Measurements from ENCODE around the gene KIF3A. TPM values are rescaled to one million over a fixed set of nuclear protein-coding genes. Genes with fewer than 3 reads are reported as not detected.
A peak's percentile ranks its signal among the peaks of the same experiment; 100 is the strongest.

KIF3A gene
- total and polyA plus RNA-seq, 4 donors: 3.1 to 16.5 (median 9.2) TPM

DNA sequence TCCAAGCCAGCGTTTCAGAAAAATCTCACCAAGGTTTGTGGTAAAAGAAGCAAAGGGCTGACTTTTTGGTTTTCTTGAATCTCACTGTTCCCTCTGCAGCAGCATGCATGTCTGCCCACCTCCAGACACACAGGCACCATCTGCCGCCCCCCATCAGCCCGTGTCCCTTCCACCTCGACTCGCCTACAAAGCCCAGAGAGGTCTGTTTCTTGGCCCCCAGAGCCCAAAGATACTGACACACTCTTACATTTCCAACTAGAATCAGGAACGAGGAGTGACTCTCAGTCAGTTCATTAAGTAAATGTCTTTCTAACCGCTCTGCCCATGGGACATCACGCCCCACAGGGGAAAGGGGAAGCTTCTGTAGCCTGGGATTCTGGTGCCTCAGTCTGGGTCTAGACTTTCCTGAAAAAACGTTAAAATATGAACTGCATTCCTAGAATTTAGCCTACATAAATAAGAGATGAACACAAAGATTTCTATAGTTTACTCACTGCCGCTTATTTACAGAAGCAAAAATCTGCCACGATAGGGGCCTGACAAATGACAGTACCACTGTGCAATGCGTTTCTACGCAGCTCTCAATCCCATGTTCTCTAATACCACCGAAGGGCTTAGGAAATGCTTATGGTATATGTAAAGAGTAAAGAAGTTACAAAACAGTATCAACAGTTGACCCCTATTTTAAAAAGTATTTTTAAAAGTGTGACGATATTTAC lies 59.5 kb downstream of the KIF3A start:
- ATAC-seq (ENCODE audit: insufficient read depth, low FRiP score): no peak
- Histone ChIP-seq H3K4me3 (no peak overlapping the region), H3K27ac (ENCODE audit: low read depth in 1 of 2, low read length in 1 of 2) (no peak overlapping the region), H3K9me3 (ENCODE audit: control insufficient read depth in 4 of 4, insufficient read depth in 3 of 4, low read length in 3 of 4) (no peaks in the 10 kb centered on the region), H3K4me1 (ENCODE audit: control insufficient read depth in 5 of 5, insufficient read depth in 5 of 5, low read length in 5 of 5) (peaks cover 0 to 2% (median 0%) of the 10 kb centered on the region in 5 donors), H3K36me3 (ENCODE audit: control insufficient read depth in 4 of 4, insufficient read depth in 4 of 4, low read length in 4 of 4) (no peaks in the 10 kb centered on the region), H3K9ac (ENCODE audit: insufficient read depth in 1 of 2, low read length in 2 of 2) (no peak overlapping the region), H3K27me3 (ENCODE audit: control insufficient read depth in 3 of 3, insufficient read depth in 3 of 3, low read length in 2 of 3) (no peaks in the 10 kb centered on the region)
- TF ChIP-seq, protein P1, sequence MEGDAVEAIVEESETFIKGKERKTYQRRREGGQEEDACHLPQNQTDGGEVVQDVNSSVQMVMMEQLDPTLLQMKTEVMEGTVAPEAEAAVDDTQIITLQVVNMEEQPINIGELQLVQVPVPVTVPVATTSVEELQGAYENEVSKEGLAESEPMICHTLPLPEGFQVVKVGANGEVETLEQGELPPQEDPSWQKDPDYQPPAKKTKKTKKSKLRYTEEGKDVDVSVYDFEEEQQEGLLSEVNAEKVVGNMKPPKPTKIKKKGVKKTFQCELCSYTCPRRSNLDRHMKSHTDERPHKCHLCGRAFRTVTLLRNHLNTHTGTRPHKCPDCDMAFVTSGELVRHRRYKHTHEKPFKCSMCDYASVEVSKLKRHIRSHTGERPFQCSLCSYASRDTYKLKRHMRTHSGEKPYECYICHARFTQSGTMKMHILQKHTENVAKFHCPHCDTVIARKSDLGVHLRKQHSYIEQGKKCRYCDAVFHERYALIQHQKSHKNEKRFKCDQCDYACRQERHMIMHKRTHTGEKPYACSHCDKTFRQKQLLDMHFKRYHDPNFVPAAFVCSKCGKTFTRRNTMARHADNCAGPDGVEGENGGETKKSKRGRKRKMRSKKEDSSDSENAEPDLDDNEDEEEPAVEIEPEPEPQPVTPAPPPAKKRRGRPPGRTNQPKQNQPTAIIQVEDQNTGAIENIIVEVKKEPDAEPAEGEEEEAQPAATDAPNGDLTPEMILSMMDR (IDR thresholded peaks at IDR 0.05; ENCODE audit: control extremely low read depth, extremely low read depth): no peak
- 87 to 90% methylated on average over 15 of the region's 15 CpGs for WGBS, 2 donors
- DNase-seq: no peak

DNA sequence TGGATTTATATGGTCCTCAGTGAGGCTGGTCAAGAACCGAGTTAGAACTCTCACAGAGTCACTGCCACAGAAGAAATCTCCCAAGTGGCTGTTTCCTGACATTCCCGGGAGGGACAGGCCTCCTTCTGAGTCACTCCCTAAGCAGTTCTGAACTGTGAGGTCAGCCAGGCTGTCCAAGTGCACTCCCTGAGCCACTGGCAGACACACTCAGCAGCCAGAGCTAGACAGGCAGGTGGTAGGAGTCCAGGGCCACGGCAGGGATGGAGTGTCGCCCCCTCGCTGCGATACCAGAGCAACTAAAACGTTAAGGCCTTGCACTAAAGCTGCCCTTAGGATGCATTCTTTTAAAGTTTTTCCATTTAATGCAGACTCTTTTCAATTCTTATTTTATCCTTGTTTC lies 60.2 kb downstream of the KIF3A start:
- Histone ChIP-seq H3K4me1 (ENCODE audit: control insufficient read depth in 5 of 5, insufficient read depth in 5 of 5, low read length in 5 of 5) (peaks cover 0 to 2% (median 0%) of the 10 kb centered on the region in 5 donors), H3K9ac (ENCODE audit: insufficient read depth in 1 of 2, low read length in 2 of 2) (no peak overlapping the region), H3K9me3 (ENCODE audit: control insufficient read depth in 4 of 4, insufficient read depth in 3 of 4, low read length in 3 of 4) (no peaks in the 10 kb centered on the region), H3K4me3 (no peak overlapping the region), H3K27me3 (ENCODE audit: control insufficient read depth in 3 of 3, insufficient read depth in 3 of 3, low read length in 2 of 3) (no peaks in the 10 kb centered on the region), H3K27ac (ENCODE audit: low read depth in 1 of 2, low read length in 1 of 2) (no peak overlapping the region), H3K36me3 (ENCODE audit: control insufficient read depth in 4 of 4, insufficient read depth in 4 of 4, low read length in 4 of 4) (no peaks in the 10 kb centered on the region)
- TF ChIP-seq, protein P1 (IDR thresholded peaks at IDR 0.05; ENCODE audit: control extremely low read depth, extremely low read depth): no peak
- DNase-seq: peak in 2 of 3 donors; percentile 14 to 41
- 57 to 73% methylated on average over 7 of the region's 7 CpGs for WGBS, 2 donors
- ATAC-seq (ENCODE audit: insufficient read depth, low FRiP score): peak; percentile 84

DNA sequence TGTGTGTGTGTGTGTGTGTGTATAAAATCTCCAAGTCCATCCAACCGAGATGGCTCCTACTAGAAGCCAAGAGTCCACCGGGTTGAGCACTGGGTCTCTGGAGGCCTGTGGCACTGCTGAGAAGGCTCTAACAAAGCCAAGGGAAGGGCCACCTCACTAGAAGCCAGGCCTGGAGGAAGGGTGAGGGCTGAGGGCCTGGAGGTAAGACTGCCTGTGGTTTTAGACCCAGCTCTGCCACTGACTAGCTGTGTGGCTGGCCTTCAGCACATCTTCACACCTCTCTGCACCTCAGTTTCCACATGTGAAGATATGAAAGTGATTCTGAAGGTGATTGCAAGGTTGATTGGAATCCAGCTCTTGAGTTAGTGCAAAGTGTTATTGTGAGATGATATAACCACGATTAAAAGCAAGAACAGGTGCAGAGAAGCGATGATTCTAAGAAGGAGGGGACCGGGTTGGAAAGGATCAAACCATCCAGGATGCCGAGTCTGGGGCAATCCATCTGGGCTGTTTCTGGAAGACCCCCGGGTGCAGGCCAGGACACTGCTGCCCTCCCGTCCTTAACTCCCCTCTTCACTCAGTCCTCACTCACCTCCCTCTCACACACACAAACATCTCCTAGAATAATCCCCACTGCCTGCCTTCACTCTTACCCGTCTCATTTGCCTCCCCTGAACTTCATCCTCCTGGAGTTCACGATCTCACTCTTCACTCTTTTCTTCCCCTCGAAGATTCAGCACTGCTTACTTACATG lies 61.2 kb downstream of the KIF3A start:
- TF ChIP-seq, protein P1 (IDR thresholded peaks at IDR 0.05; ENCODE audit: control extremely low read depth, extremely low read depth): no peak
- Histone ChIP-seq H3K27me3 (ENCODE audit: control insufficient read depth in 3 of 3, insufficient read depth in 3 of 3, low read length in 2 of 3) (no peaks in the 10 kb centered on the region), H3K9ac (ENCODE audit: insufficient read depth in 1 of 2, low read length in 2 of 2) (no peak overlapping the region), H3K27ac (ENCODE audit: low read depth in 1 of 2, low read length in 1 of 2) (peak overlapping the region in 1 of 2 donors; percentile 49), H3K36me3 (ENCODE audit: control insufficient read depth in 4 of 4, insufficient read depth in 4 of 4, low read length in 4 of 4) (no peaks in the 10 kb centered on the region), H3K9me3 (ENCODE audit: control insufficient read depth in 4 of 4, insufficient read depth in 3 of 4, low read length in 3 of 4) (no peaks in the 10 kb centered on the region), H3K4me3 (no peak overlapping the region), H3K4me1 (ENCODE audit: control insufficient read depth in 5 of 5, insufficient read depth in 5 of 5, low read length in 5 of 5) (peaks cover 0 to 2% (median 0%) of the 10 kb centered on the region in 5 donors)
- ATAC-seq (ENCODE audit: insufficient read depth, low FRiP score) (no peak), DNase-seq (no peak)
- 94 to 96% methylated on average over 11 of the region's 11 CpGs for WGBS, 2 donors

Measured in lung (tissue), 12 donors.